Chondrocyte (in vitro differentiated cells): Measurements from ENCODE around the gene ARMC5. TPM values are rescaled to one million over a fixed set of nuclear protein-coding genes. Genes with fewer than 3 reads are reported as not detected.

Experiments used
- DNase-seq: peaks from one replicate; pipeline ENCODE4 v3.0.0; 2021; ENCODE audit warnings: mixed read lengths, low spot score
- H3K27ac Mint-ChIP-seq: one replicate; pipeline ENCODE4 v1.8.0; 2021; ENCODE audit warnings: mild to moderate bottlenecking, moderate library complexity, mixed read lengths; ENCODE audit not compliant: unreplicated experiment
- H3K27me3 Mint-ChIP-seq: 2 replicates; pipeline ENCODE4 v1.8.0; 2021; ENCODE audit warnings: low read depth, mixed read lengths
- H3K36me3 Mint-ChIP-seq: 2 replicates; pipeline ENCODE4 v1.8.0; 2021; ENCODE audit warnings: low read depth, mixed read lengths
- H3K4me1 Mint-ChIP-seq: 2 replicates; pipeline ENCODE4 v1.8.0; 2021; ENCODE audit warnings: low read depth, mild to moderate bottlenecking, mixed read lengths
- H3K4me3 Mint-ChIP-seq: one replicate; pipeline ENCODE4 v1.8.0; 2021; ENCODE audit warnings: mild to moderate bottlenecking, moderate library complexity, mixed read lengths; ENCODE audit not compliant: unreplicated experiment
- H3K9me3 Mint-ChIP-seq: 2 replicates; pipeline ENCODE4 v1.8.0; 2021; ENCODE audit warnings: low read depth, mixed read lengths
- total RNA-seq: library from RNA; stranded (reverse); gene quantifications from 3 replicates; pipeline ENCODE4 v1.2.1, GENCODE V29; 2021
- TF ChIP-seq, protein P1 (sequence below): fragments of 200-600 bp; sonication (generic); IDR thresholded peaks from 2 replicates; pipeline ENCODE4 v1.5.0; 2021; ENCODE audit warnings: antibody characterized with exemption, mild to moderate bottlenecking, moderate library complexity

ARMC5 gene
- total RNA-seq, 1 donor from 2014 or later = 12.2 TPM

DNA sequence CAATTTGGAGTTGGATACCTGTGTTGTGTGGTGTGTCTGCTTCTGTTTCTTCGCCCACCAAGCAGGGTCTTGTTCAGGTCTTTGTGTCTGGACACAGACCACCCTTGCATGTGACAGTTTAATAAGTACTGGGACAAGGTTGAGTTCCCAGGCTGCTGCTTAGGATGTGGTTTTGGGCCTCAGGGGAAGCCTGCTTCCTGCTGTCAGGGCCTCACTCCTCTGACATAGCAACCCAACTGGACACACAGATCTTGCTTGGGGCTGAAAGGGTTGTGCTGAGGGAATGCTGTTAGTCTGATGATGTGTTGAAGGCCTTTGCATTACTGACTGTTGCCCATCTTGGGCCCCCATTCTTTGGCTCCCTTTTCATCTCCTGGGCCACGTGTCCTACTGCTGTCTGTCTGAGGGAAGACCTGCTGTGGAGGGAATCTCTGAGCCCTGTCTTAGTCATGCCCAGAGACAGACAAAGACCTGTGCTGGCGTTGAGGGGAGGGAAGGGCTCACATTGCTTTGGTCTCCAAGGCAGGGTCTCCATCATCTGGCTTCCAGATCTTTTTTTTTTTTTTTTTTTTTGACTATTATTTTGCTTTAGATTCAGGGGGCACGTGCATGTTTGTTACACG lies 8.0 kb downstream of the ARMC5 start:
- no peaks in the 10 kb centered on the region for H3K9me3 Mint-ChIP-seq
- DNase-seq = no peak
- peaks cover 20% of the 10 kb centered on the region for H3K36me3 Mint-ChIP-seq
- H3K4me3 Mint-ChIP-seq = no peak overlapping the region
- H3K4me1 Mint-ChIP-seq = peaks cover 20% of the 10 kb centered on the region
- TF ChIP-seq, protein P1, sequence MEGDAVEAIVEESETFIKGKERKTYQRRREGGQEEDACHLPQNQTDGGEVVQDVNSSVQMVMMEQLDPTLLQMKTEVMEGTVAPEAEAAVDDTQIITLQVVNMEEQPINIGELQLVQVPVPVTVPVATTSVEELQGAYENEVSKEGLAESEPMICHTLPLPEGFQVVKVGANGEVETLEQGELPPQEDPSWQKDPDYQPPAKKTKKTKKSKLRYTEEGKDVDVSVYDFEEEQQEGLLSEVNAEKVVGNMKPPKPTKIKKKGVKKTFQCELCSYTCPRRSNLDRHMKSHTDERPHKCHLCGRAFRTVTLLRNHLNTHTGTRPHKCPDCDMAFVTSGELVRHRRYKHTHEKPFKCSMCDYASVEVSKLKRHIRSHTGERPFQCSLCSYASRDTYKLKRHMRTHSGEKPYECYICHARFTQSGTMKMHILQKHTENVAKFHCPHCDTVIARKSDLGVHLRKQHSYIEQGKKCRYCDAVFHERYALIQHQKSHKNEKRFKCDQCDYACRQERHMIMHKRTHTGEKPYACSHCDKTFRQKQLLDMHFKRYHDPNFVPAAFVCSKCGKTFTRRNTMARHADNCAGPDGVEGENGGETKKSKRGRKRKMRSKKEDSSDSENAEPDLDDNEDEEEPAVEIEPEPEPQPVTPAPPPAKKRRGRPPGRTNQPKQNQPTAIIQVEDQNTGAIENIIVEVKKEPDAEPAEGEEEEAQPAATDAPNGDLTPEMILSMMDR = no peak
- H3K27me3 Mint-ChIP-seq = no peaks in the 10 kb centered on the region
- H3K27ac Mint-ChIP-seq = peak overlapping the region; percentile 78

DNA sequence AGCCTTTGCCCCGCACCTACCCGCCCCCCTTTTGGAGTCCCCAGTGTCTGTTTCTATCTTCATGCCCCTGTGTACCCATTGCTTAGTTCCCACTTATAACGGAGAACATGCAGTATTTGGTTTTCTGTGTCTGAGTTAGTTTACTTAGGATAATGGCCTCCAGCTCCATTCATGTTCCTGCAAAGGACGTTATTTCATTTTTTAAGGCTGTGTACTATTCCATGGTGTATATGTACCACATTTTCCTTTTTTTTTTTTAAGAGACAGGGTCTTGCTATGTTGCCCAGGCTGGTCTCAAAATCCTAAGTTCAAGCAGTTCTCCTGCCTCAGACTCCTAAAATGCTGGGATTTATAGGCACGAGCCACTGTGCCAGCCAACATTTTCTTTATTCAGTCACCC lies 8.6 kb downstream of the ARMC5 start:
- Mint-ChIP-seq H3K4me3 (no peak overlapping the region), H3K36me3 (peaks cover 20% of the 10 kb centered on the region)
- TF ChIP-seq, protein P1 = no peak

DNA sequence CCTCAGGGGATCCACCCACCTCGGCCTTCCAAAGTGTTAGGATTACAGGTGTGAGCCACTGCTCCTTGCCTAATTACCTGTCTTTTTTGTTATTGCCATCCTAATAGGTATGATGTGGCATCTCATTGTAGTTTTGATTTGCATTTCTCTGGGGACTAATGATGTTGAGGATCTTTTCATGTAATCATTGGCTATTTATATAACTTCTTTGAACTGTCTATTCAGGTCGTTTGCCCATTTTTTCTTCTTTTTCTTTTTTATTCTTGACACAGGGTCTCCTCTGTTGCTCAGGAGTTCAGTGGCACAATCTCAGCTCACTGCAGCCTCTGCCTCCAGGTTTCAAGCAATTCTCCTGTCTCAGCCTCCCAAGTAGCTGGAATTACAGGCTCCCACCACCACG lies 11.3 kb downstream of the ARMC5 start:
- peak overlapping the region; percentile 36 for H3K27ac Mint-ChIP-seq
- peak overlapping the region; percentile 80 for H3K4me3 Mint-ChIP-seq
- TF ChIP-seq, protein P1 = no peak
- H3K27me3 Mint-ChIP-seq = no peaks in the 10 kb centered on the region
- H3K9me3 Mint-ChIP-seq = no peaks in the 10 kb centered on the region
- no peak for DNase-seq
- peaks cover 49% of the 10 kb centered on the region for H3K4me1 Mint-ChIP-seq
- peaks cover 27% of the 10 kb centered on the region for H3K36me3 Mint-ChIP-seq

More for the DNA sequence above, 8.6 kb downstream of the ARMC5 start:
- DNase-seq = no peak
- Mint-ChIP-seq H3K9me3 (no peaks in the 10 kb centered on the region), H3K27ac (no peak overlapping the region), H3K4me1 (peaks cover 25% of the 10 kb centered on the region), H3K27me3 (no peaks in the 10 kb centered on the region)

DNA sequence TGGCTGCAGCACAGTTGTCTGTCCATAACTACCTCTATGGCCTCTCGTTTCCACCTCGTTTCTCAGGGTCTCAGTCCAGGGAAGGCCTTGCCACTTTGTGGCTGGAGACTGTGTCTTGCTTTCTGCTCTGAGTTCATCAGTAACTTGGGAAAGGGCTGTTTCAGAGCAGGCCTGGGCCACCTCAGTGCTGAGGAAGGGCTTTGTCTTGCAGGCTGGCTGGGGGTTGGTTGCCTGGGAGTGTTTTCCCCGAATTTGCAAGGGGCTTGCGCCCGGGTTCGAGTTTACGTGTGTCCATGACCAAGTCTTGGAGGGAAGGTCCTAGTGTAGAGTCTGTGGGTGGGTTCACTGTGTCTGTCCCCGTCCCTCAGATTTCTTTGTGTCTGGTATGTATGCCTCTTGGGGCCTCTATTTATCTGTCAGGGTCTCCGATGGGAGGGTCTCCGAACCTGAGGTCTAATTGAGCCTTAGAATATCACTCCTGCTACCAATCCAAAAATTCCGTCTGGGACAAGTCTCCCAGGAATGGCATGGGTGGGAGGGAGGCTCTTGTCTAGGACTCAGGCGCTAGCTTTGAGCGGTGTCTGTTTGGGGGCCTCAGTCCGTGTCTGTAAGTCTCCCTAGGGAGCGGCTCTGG lies 12.1 kb downstream of the ARMC5 start:
- TF ChIP-seq, protein P1 = no peak
- Mint-ChIP-seq H3K4me3 (peak overlapping the region; percentile 80), H3K9me3 (no peaks in the 10 kb centered on the region), H3K4me1 (peaks cover 54% of the 10 kb centered on the region), H3K36me3 (peaks cover 28% of the 10 kb centered on the region), H3K27ac (peak overlapping the region; percentile 93), H3K27me3 (no peaks in the 10 kb centered on the region)
- no peak for DNase-seq

DNA sequence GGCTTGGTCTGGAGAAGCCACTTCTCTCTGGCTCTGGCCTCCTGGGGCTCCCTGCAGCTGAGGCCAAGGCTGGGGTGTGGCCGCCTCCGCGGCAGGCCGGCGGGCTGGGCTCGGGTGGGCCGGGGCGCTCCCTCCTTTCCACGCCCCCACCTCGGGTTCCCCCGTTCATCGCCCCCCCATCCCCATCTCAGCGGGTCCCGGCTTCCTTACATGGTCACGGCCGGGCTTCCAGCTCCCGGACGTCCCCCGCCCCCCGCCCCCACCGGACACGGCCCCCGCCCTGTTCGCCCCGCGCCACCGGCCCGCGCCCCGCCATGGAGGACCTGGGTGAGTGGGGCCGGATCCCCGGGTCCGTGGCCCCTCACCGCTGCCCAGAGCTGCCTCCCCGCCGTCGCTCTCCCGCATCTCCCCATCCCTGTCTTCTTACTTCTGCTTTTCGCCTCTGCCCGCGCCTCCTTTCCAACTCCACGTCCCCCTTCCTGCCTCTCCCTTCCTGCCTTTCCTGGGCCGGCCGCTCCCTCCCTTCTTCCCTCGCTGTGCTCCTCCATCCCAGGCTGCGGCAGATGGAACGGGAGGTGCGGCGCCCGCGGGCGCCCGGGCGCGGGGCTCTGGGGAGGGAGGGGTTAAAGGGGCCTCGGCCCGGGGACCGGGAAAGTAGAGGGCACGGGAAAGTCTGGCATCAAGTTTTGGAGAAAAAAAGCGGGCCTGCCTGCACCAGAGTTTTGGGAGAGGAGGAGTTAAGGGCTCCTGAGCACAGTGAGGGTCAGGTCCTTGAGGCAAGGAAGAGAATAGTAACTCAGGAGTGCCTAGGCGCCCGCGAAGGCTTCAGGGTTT lies 12.8 kb downstream of the ARMC5 start, which contains the start of gene TGFB1I1:
Gene TGFB1I1 (plus strand): TSS at position 278 of the 834 bp plus-strand sequence. CDS start 37 bp downstream, at position 315.
- H3K36me3 Mint-ChIP-seq = peaks cover 27% of the 10 kb centered on the region
- H3K27ac Mint-ChIP-seq = peak within 1 kb of the TSS; percentile 94
- H3K4me1 Mint-ChIP-seq = peaks cover 52% of the 10 kb centered on the region
- DNase-seq = no peak
- H3K4me3 Mint-ChIP-seq = peak within 1 kb of the TSS; percentile 89
- H3K9me3 Mint-ChIP-seq = no peaks in the 10 kb centered on the region
- TF ChIP-seq, protein P1 = no peak
- no peaks in the 10 kb centered on the region for H3K27me3 Mint-ChIP-seq
